OCI-LY1 (cell line): Measurements from ENCODE around the gene RNU7-1.

Experiments used
- CTCF ChIP-seq: fragments of 200-600 bp; sonication (generic), shearing (Covaris generic); IDR thresholded peaks from 2 replicates; pipeline ENCODE4 v1.5.1; 2017; ENCODE audit warnings: mild to moderate bottlenecking, antibody characterized with exemption, low read length, moderate library complexity, mixed read lengths
- EZH2 ChIP-seq: fragments of 200-600 bp; sonication (generic), shearing (Covaris generic); IDR thresholded peaks from 2 replicates; pipeline ENCODE4 v1.8.0; 2017; ENCODE audit warnings: borderline replicate concordance, mixed run types, mild to moderate bottlenecking, antibody characterized with exemption, low read length, moderate library complexity, mixed read lengths

- TF ChIP-seq CTCF (no peak), EZH2 (no peak)
These were observed 13.9 kb upstream of the RNU7-1 start for GRCh38 chr12:6929466-6930452.
